DOHH2 (cell line): ENCODE data around the gene FSD1.

ENCODE experiments used
- H3F3A ChIP-seq: fragments of 200-600 bp; sonication (generic), shearing (Covaris generic); 2 replicates; pipeline ENCODE4 v1.6.0; 2016; ENCODE audit warnings: antibody characterized with exemption, mild to moderate bottlenecking; ENCODE audit not compliant: control insufficient read depth, insufficient read depth
- H3K27ac ChIP-seq: fragments of 200-600 bp; sonication (generic); 2 replicates; pipeline ENCODE4 v1.5.1; 2014; ENCODE audit warnings: low read depth, mild to moderate bottlenecking, low read length, moderate library complexity
- H3K27me3 ChIP-seq: fragments of 200-600 bp; sonication (generic); 2 replicates; pipeline ENCODE4 v1.6.1; 2014; ENCODE audit warnings: mild to moderate bottlenecking, low read length, mixed read lengths; ENCODE audit not compliant: control insufficient read depth
- H3K36me3 ChIP-seq: fragments of 200-600 bp; sonication (generic); 2 replicates; pipeline ENCODE4 v1.6.1; 2014; ENCODE audit warnings: mild to moderate bottlenecking, low read length, moderate library complexity, mixed read lengths; ENCODE audit not compliant: control insufficient read depth
- H3K4me1 ChIP-seq: fragments of 200-600 bp; sonication (generic); 2 replicates; pipeline ENCODE4 v1.6.1; 2014; ENCODE audit warnings: mild to moderate bottlenecking, low read length, mixed read lengths; ENCODE audit not compliant: control insufficient read depth
- H3K4me2 ChIP-seq: fragments of 200-600 bp; sonication (generic); 2 replicates; pipeline ENCODE4 v1.6.0; 2014; ENCODE audit warnings: mild to moderate bottlenecking, low read length, moderate library complexity
- H3K4me3 ChIP-seq: fragments of 200-600 bp; sonication (generic); 2 replicates; pipeline ENCODE4 v1.5.1; 2014; ENCODE audit warnings: mild to moderate bottlenecking, low read length, mixed read lengths
- H3K79me2 ChIP-seq: fragments of 200-600 bp; sonication (generic); 2 replicates; pipeline ENCODE4 v1.6.1; 2014; ENCODE audit warnings: mild to moderate bottlenecking, low read length, mixed read lengths; ENCODE audit not compliant: control insufficient read depth
- H3K9me2 ChIP-seq: fragments of 200-600 bp; sonication (generic); replicated peaks from 2 replicates; pipeline ENCODE4 v1.6.1; 2014; ENCODE audit warnings: mild to moderate bottlenecking, low read length, mixed read lengths; ENCODE audit not compliant: control insufficient read depth
- H3K9me3 ChIP-seq: fragments of 200-600 bp; sonication (generic); 2 replicates; pipeline ENCODE4 v1.6.1; 2014; ENCODE audit warnings: antibody characterized with exemption, low read length, mixed read lengths; ENCODE audit not compliant: control insufficient read depth, insufficient read depth
- H4K20me1 ChIP-seq: fragments of 200-600 bp; sonication (generic); 2 replicates; pipeline ENCODE4 v1.6.0; 2014; ENCODE audit warnings: low read depth, mild to moderate bottlenecking, antibody characterized with exemption, low read length, moderate library complexity; ENCODE audit not compliant: control insufficient read depth, insufficient read depth
- EZH2phosphoT487 ChIP-seq: fragments of 200-600 bp; sonication (generic); IDR thresholded peaks from 2 replicates; pipeline ENCODE4 v1.6.1; 2017; ENCODE audit warnings: borderline replicate concordance, mild to moderate bottlenecking, antibody characterized with exemption, low read length, moderate library complexity, mixed read lengths
- TF ChIP-seq, protein P1 (sequence below): fragments of 200-600 bp; sonication (generic); IDR thresholded peaks from one replicate; pipeline ENCODE4 v1.5.1; 2014; ENCODE audit warnings: antibody characterized with exemption, mild to moderate bottlenecking, low read depth, low read length; ENCODE audit not compliant: poor library complexity, severe bottlenecking

The FSD1 gene

DNA sequence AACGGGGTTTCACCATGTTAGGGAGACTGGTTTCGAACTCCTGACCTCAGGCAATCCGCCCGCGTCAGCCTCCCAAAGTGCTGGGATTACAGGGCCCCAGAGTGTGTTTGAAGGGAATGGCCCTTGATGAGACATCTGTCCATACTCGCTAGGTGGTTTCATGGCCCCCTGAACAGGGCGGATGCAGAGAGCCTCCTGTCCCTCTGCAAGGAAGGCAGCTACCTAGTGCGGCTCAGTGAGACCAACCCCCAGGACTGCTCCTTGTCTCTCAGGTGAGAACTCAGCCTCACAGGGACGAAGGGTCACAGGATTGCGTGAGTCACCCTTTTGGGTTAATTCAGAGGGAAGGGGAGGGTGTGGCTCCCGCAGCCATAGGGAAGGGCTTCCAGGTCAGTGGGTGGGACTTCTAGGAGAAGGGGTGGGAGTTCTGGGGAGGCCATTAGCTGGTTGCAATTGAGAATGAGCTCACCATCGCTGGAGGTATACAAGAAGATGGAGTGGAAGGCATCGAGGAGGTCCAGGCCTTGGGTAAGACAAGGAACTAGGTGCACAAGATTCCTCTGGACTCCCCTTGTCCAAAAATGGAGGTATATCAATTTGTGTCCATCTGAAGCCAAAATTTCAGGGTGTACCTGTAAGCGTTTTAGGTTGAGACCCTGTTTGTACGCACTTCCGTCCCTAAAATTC lies 16.2 kb upstream of the FSD1 start:
- no peak overlapping the region for H3K4me2 ChIP-seq
- H3K9me2 ChIP-seq, result no peaks in the 10 kb centered on the region
- no peaks in the 10 kb centered on the region for H3K4me1 ChIP-seq
- no peak overlapping the region for H3K27ac ChIP-seq
- no peaks in the 10 kb centered on the region for H3F3A ChIP-seq
- TF ChIP-seq, protein P1, sequence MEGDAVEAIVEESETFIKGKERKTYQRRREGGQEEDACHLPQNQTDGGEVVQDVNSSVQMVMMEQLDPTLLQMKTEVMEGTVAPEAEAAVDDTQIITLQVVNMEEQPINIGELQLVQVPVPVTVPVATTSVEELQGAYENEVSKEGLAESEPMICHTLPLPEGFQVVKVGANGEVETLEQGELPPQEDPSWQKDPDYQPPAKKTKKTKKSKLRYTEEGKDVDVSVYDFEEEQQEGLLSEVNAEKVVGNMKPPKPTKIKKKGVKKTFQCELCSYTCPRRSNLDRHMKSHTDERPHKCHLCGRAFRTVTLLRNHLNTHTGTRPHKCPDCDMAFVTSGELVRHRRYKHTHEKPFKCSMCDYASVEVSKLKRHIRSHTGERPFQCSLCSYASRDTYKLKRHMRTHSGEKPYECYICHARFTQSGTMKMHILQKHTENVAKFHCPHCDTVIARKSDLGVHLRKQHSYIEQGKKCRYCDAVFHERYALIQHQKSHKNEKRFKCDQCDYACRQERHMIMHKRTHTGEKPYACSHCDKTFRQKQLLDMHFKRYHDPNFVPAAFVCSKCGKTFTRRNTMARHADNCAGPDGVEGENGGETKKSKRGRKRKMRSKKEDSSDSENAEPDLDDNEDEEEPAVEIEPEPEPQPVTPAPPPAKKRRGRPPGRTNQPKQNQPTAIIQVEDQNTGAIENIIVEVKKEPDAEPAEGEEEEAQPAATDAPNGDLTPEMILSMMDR, result no peak
- TF ChIP-seq EZH2phosphoT487, result no peak
- no peaks in the 10 kb centered on the region for H3K36me3 ChIP-seq
- H3K4me3 ChIP-seq, result no peak overlapping the region
- no peaks in the 10 kb centered on the region for H3K9me3 ChIP-seq
- no peaks in the 10 kb centered on the region for H4K20me1 ChIP-seq
- H3K27me3 ChIP-seq, result no peaks in the 10 kb centered on the region
- no peaks in the 10 kb centered on the region for H3K79me2 ChIP-seq

DNA sequence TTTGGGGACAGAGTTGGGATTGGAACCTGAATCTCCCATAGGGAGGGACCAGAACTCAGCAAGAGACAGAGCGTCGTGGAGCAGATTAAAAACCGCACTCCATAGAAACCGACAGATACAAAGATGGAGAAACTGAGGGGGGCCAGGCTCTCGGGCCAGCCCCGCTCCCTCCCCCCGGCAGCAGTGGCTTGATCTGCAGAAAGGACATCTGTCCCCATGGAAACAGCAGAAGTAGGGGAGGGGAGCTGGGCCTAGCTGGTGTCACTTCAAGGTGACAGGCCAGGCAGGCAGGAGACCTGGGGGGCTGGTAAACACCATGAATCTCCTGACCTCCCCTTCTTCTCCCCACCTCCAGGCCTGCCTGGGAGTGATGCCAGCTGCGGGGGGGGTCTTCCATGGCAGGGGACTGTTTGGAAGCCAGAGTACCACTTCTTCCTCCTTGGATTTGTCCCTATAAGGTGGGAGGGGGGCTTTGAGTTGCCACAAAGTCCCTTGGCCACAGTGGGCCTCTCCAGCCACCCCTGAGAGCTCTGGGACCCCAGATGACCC lies 13.1 kb upstream of the FSD1 start:
- H3K4me2 ChIP-seq, result no peak overlapping the region
- no peaks in the 10 kb centered on the region for H4K20me1 ChIP-seq
- TF ChIP-seq, protein P1, result no peak
- TF ChIP-seq EZH2phosphoT487, result no peak
- H3K79me2 ChIP-seq, result no peaks in the 10 kb centered on the region
- H3F3A ChIP-seq, result no peaks in the 10 kb centered on the region
- H3K27me3 ChIP-seq, result no peaks in the 10 kb centered on the region
- no peaks in the 10 kb centered on the region for H3K9me2 ChIP-seq
- no peak overlapping the region for H3K4me3 ChIP-seq
- no peaks in the 10 kb centered on the region for H3K9me3 ChIP-seq
- H3K4me1 ChIP-seq, result peaks cover under 1% of the 10 kb centered on the region; the same call in 1 of the 2 replicates
- no peak overlapping the region for H3K27ac ChIP-seq
- H3K36me3 ChIP-seq, result no peaks in the 10 kb centered on the region

DNA sequence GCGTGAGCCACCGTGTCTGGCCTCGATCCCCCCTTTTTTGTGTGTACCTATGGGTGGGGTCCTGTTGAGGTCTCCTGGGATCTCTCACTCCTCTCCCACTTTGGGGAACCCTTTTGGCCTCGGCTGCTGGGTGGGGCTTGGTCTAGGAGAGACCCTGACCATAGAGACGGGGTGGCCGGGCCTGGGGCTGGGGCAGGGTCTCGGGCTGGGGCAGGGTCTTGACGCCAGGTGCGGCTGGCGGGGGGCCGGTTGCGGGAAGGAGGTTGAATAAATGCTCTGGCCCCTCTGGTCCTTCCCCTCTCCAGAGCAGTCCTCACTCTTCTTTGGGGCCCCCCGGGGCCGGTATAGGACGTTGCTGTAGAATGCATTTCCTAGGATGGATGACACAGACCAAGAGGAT lies 11.9 kb upstream of the FSD1 start:
- no peaks in the 10 kb centered on the region for H4K20me1 ChIP-seq
- no peaks in the 10 kb centered on the region for H3K36me3 ChIP-seq
- no peaks in the 10 kb centered on the region for H3K9me2 ChIP-seq
- TF ChIP-seq, protein P1, result no peak
- TF ChIP-seq EZH2phosphoT487, result no peak
- no peak overlapping the region for H3K4me3 ChIP-seq
- no peak overlapping the region for H3K4me2 ChIP-seq
- no peaks in the 10 kb centered on the region for H3K9me3 ChIP-seq
- H3K27me3 ChIP-seq, result no peaks in the 10 kb centered on the region
- no peaks in the 10 kb centered on the region for H3K79me2 ChIP-seq
- H3K4me1 ChIP-seq, result peaks cover 4% of the 10 kb centered on the region; the same call in 1 of the 2 replicates
- H3F3A ChIP-seq, result no peaks in the 10 kb centered on the region
- H3K27ac ChIP-seq, result no peak overlapping the region
